ENCODE data around the gene H6PD. TPM values are rescaled to one million over a fixed set of nuclear protein-coding genes. Genes with fewer than 3 reads are reported as not detected.
"Not testable (repeated sequence)": the region's sequence is repeated elsewhere in the genome, so short reads cannot be mapped to it uniquely, and the experiment has no call there.

H6PD gene
- total RNA-seq, 1 donor from 2014 or later: 37.0 TPM

- no peak for TF ChIP-seq CTCF (IDR thresholded peaks at IDR 0.05)
- H3K4me1 Mint-ChIP-seq (ENCODE audit: low read depth): peaks cover 80% of the 10 kb centered on the region
- H3K36me3 Mint-ChIP-seq (ENCODE audit: low read depth): peaks cover 43% of the 10 kb centered on the region
- no peaks in the 10 kb centered on the region for H3K9me3 Mint-ChIP-seq (ENCODE audit: low read depth)
- no peak overlapping the region for H3K27ac Mint-ChIP-seq (ENCODE audit: unreplicated experiment)
- DNase-seq (ENCODE audit: low spot score): no peak
- H3K4me3 Mint-ChIP-seq (ENCODE audit: unreplicated experiment): no peak overlapping the region
- H3K27me3 Mint-ChIP-seq (ENCODE audit: low read depth): no peaks in the 10 kb centered on the region
Observed at GRCh38 chr1:9297831-9298230, 63.3 kb downstream of the H6PD start.

DNA sequence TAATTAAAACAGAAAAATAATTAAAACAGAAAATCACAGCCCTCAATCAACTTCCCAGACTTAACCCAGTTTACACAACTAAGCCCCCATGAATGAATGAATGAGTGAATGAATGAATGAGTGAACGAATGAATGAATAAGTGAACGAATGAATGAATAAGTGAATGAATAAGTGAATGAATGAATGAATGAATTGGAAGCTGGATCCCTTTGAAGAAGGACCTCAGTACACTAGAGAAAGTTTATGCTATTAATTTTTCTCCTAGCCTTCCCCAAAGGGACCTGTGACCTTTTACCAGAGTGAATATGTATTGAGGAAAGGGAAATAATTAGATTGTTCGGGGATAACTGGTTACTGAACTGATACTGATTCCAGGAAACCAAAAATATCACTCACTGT, 63.7 kb downstream of the H6PD start:
- DNase-seq (ENCODE audit: low spot score): no peak
- peaks cover 43% of the 10 kb centered on the region for H3K36me3 Mint-ChIP-seq (ENCODE audit: low read depth)
- H3K4me3 Mint-ChIP-seq (ENCODE audit: unreplicated experiment): no peak overlapping the region
- no peaks in the 10 kb centered on the region for H3K27me3 Mint-ChIP-seq (ENCODE audit: low read depth)
- no peak overlapping the region for H3K27ac Mint-ChIP-seq (ENCODE audit: unreplicated experiment)
- H3K4me1 Mint-ChIP-seq (ENCODE audit: low read depth): peaks cover 84% of the 10 kb centered on the region
- no peaks in the 10 kb centered on the region for H3K9me3 Mint-ChIP-seq (ENCODE audit: low read depth)
- no peak for TF ChIP-seq CTCF (IDR thresholded peaks at IDR 0.05)

DNA sequence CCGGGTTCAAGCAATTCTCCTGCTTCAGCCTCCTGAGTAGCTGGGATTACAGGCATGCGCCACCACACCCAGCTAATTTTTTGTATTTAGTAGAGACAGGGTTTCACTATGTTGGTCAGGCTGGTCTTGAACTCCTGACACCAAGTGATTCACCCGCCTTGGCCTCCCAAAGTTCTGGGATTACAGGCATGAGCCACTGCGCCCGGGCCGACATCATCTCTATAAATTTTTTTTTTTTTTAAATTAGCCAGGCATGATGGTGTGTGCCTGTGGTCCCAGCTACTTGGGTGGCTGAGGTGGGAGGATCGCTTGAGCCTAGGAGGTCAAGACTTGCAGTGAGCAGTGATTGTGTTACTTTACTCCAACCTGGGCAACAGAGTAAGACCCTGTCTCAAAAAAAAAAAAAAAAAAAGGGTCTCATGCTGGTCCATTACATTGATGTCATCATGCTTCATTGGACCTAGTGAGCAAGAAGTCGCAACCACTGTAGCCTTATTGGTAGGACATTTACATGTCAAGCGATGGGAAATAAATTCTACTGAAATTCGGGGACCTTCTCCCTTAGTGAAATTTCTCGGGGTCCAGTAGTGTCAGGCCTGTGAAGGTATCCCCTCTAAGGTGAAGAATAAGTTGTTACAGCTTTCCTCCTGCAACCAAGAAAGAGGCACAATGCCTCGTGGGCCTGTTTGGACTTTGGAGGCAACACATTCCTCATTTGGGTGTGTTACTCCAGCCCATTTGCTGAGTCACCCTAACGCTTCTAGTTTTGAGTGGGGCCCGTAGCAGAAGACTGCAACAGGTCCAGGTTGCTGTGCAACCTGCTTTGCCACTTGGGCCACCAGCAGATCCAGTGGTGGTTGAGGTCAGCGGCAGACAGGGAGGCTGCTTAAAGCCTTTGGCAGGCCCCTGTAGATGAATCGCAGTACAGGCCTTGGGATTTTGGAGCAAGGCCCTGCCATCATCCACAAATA, 65.3 kb downstream of the H6PD start:
- not testable (repeated sequence) for DNase-seq (ENCODE audit: low spot score); H3K27me3 Mint-ChIP-seq (ENCODE audit: low read depth); H3K9me3 Mint-ChIP-seq (ENCODE audit: low read depth); H3K4me3 Mint-ChIP-seq (ENCODE audit: unreplicated experiment)
- Mint-ChIP-seq H3K27ac (ENCODE audit: unreplicated experiment) (peak overlapping the region; percentile 79), H3K36me3 (ENCODE audit: low read depth) (peaks cover 45% of the 10 kb centered on the region), H3K4me1 (ENCODE audit: low read depth) (peaks cover 100% of the 10 kb centered on the region)

DNA sequence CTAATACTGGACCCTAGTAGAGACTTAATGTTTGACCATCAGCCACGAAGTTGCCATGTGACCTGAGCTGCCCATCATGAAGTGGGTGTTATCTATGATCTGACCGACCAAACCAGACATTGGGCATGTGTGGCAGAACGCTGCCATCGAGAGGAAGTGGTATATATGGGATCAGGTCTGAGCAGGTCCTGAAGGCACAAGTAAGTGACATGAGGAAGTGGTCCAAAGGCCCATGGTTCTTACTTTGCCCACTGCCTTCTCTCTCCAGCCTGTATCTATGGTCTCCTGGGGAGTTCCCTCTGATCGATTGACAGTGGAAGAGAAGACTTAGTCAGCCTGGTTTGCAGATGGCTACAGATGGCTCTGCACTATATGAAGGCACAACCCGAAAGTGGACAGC, 66.0 kb downstream of the H6PD start:
- H3K27ac Mint-ChIP-seq (ENCODE audit: unreplicated experiment): peak overlapping the region; percentile 79

DNA sequence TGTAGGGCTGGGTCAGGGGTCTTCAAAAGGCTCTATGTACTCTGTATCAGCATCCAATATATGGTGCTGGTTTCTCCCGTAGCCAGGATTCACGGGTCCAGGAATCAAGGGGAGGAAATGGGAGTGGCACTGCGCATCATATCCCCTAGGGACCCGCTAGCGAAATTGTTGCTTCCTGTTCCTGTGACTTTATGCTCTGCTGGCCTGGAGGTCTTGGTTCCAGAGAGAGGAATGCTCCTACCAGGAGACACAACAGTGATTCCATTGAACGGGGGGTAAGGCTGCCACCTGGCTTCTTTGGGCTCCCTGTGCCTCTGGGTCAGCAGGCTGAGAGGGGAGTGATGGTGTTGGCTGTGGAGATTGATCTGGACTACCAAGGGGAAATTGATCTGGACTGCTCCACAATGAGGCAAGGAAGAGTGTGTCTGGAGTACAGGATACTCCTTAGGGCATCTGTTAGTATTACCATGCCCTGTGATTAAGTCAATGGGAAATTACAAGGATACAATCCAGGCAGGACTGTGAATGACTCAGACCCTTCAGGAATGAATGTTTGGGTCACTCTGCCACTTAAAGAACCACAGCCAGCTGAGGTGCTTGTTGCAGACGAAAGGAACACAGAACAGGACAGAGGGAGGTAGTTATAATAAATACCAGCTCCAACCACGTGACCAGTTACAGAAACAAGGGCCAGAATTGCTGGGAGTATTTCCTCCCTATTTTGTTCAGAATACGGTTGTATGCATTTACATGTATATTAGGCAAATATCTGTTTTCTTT, 68.4 kb downstream of the H6PD start:
- H3K27ac Mint-ChIP-seq (ENCODE audit: unreplicated experiment): peak overlapping the region; percentile 96
- peaks cover 100% of the 10 kb centered on the region for H3K4me1 Mint-ChIP-seq (ENCODE audit: low read depth)
- H3K27me3 Mint-ChIP-seq (ENCODE audit: low read depth): no peaks in the 10 kb centered on the region
- peak overlapping the region; percentile 49 for H3K4me3 Mint-ChIP-seq (ENCODE audit: unreplicated experiment)
- no peak for DNase-seq (ENCODE audit: low spot score)
- peaks cover 35% of the 10 kb centered on the region for H3K36me3 Mint-ChIP-seq (ENCODE audit: low read depth)
- H3K9me3 Mint-ChIP-seq (ENCODE audit: low read depth): no peaks in the 10 kb centered on the region
- TF ChIP-seq CTCF (IDR thresholded peaks at IDR 0.05): peak; percentile 21

More for the DNA sequence above, 66.0 kb downstream of the H6PD start:
- Mint-ChIP-seq H3K36me3 (ENCODE audit: low read depth) (peaks cover 48% of the 10 kb centered on the region), H3K9me3 (ENCODE audit: low read depth) (no peaks in the 10 kb centered on the region), H3K4me3 (ENCODE audit: unreplicated experiment) (no peak overlapping the region), H3K4me1 (ENCODE audit: low read depth) (peaks cover 100% of the 10 kb centered on the region), H3K27me3 (ENCODE audit: low read depth) (no peaks in the 10 kb centered on the region)
- no peak for TF ChIP-seq CTCF (IDR thresholded peaks at IDR 0.05)
- DNase-seq (ENCODE audit: low spot score): no peak

Measured in chondrocyte (in vitro differentiated cells).